HepG2 (cell line): ENCODE results near the gene AS3MT. TPM values are rescaled to one million over a fixed set of nuclear protein-coding genes. Genes with fewer than 3 reads are reported as not detected.

Experiments used
- ATAC-seq: fragments of 200-7000 bp; cut with Tn5 transposase; 3 replicates; pipeline ENCODE4 v1.9.1; 2020; ENCODE audit warnings: mild to moderate bottlenecking, moderate library complexity
- BruUV-seq: library from RNA; stranded (reverse); fragments of 400-500 nt; replicated peaks from 2 replicates; lab custom pipeline; 2021; lab: Mats Ljungman, UMichigan
- CTCF ChIA-PET: fragments of 300-600 bp; formaldehyde crosslinking; extraction: SDS; loops from one replicate; lab custom pipeline; 2021; ENCODE audit warnings: low total read pairs, inconsistent platforms, low intra/inter-chr PET ratio; lab: Yijun Ruan, JAX
- POLR2A ChIA-PET: fragments of 350-600 bp; sonication (Branson Sonifier 250); formaldehyde crosslinking; loops from one replicate; lab custom pipeline; 2020; ENCODE audit warnings: antibody characterized with exemption, inconsistent platforms; lab: Yijun Ruan, JAX
- DNase-seq: peaks from one replicate; pipeline ENCODE4 v3.0.0-alpha.2; 2015; ENCODE audit warnings: low spot score
- FAIRE-seq: peaks from 3 replicates; lab custom pipeline; 2011; peaks lifted over from hg19 to GRCh38; lab: Jason Lieb, UNC
- H2AFZ ChIP-seq: one replicate; pipeline ENCODE4 v1.6.1; 2011; ENCODE audit warnings: low read length, inconsistent platforms
- H3K27ac ChIP-seq: fragments of 300-600 bp; 3 replicates; pipeline ENCODE4 v1.8.0; 2011; ENCODE audit warnings: mixed run types, mild to moderate bottlenecking, mixed read lengths, low read length, inconsistent platforms; ENCODE audit not compliant: insufficient read depth; ENCODE audit errors: extremely low read length
- H3K27me3 ChIP-seq, 2 experiments: fragments of 200-600 bp in 1 of 2; 2 replicates in 1 of 2; 3 replicates in 1 of 2; pipeline versions ENCODE4 v1.6.0 to v1.8.0; 2011; ENCODE audit warnings: low read length in 2 of 2, mild to moderate bottlenecking in 2 of 2, moderate library complexity in 2 of 2, inconsistent platforms in 1 of 2; ENCODE audit not compliant: insufficient read depth in 2 of 2, control insufficient read depth in 1 of 2
- H3K36me3 ChIP-seq, 2 experiments: fragments of 200-600 bp in 1 of 2; replicated peaks in 1 of 2; 2 replicates in 1 of 2; 3 replicates in 1 of 2; pipeline versions ENCODE4 v1.5.1 to v1.8.0; 2011; ENCODE audit warnings: low read length in 2 of 2, inconsistent platforms in 1 of 2; ENCODE audit not compliant: insufficient read depth in 2 of 2, control insufficient read depth in 1 of 2
- H3K4me1 ChIP-seq: 2 replicates; pipeline ENCODE4 v1.5.1; 2012; ENCODE audit warnings: low read length, inconsistent platforms; ENCODE audit not compliant: insufficient read depth
- H3K4me2 ChIP-seq: 2 replicates; pipeline ENCODE4 v1.6.0; 2011; ENCODE audit warnings: low read depth, low read length, inconsistent platforms
- H3K4me3 ChIP-seq, 3 experiments: fragments of 200-600 bp in 1 of 3; sonication (generic), shearing (Covaris generic) in 1 of 3; replicated peaks in 1 of 3; 2 replicates each; pipeline ENCODE4 v1.5.1; 2011 to 2016; ENCODE audit warnings: low read length in 3 of 3, inconsistent platforms in 2 of 3, low read depth in 2 of 3, mild to moderate bottlenecking in 2 of 3, control low read depth in 1 of 3, mixed read lengths in 1 of 3; ENCODE audit not compliant: insufficient read depth in 1 of 3
- H3K79me2 ChIP-seq: one replicate; pipeline ENCODE4 v1.6.1; 2011; ENCODE audit warnings: low read length, inconsistent platforms; ENCODE audit not compliant: insufficient read depth
- H3K9ac ChIP-seq: 2 replicates; pipeline ENCODE4 v1.6.0; 2011; ENCODE audit warnings: mild to moderate bottlenecking, low read depth, low read length, inconsistent platforms; ENCODE audit not compliant: insufficient read depth
- H3K9me3 ChIP-seq: 2 replicates; pipeline ENCODE4 v1.5.1; 2012; ENCODE audit warnings: mild to moderate bottlenecking, low read length
- H4K20me1 ChIP-seq: 2 replicates; pipeline ENCODE4 v1.6.0; 2011; ENCODE audit warnings: inconsistent platforms, mild to moderate bottlenecking, low read length, moderate library complexity; ENCODE audit not compliant: insufficient read depth
- ARHGAP35 ChIP-seq: sonication (generic); formaldehyde crosslinking; IDR thresholded peaks from 2 replicates; pipeline ENCODE4 v1.9.0; 2022; ENCODE audit warnings: mild to moderate bottlenecking, inconsistent platforms, moderate library complexity, missing genetic modification reagents, borderline replicate concordance
- ELF3 ChIP-seq: IDR thresholded peaks from 2 replicates; pipeline ENCODE4 v1.6.1; 2016; ENCODE audit warnings: missing genetic modification reagents, missing compliant biosample characterization
- GATAD2A ChIP-seq: IDR thresholded peaks from 2 replicates; pipeline ENCODE4 v1.6.1; 2016
- GPN1 ChIP-seq: sonication (generic); formaldehyde crosslinking; IDR thresholded peaks from 2 replicates; pipeline ENCODE4 v1.5.1; 2020; ENCODE audit warnings: missing genetic modification reagents, borderline replicate concordance
- GTF3A ChIP-seq: sonication (generic); formaldehyde crosslinking; conservative IDR thresholded peaks from 2 replicates; pipeline ENCODE4 v1.4.0; 2020; ENCODE audit warnings: mild to moderate bottlenecking, missing genetic modification reagents
- HNF4A ChIP-seq: sonication (generic); formaldehyde crosslinking; IDR thresholded peaks from 2 replicates; pipeline ENCODE4 v1.4.0; 2020; ENCODE audit warnings: missing genetic modification reagents
- KLF13 ChIP-seq: sonication (generic); formaldehyde crosslinking; IDR thresholded peaks from 2 replicates; pipeline ENCODE4 v1.4.0; 2020; ENCODE audit warnings: mild to moderate bottlenecking, missing genetic modification reagents
- MED1 ChIP-seq: sonication (generic); formaldehyde crosslinking; IDR thresholded peaks from 2 replicates; pipeline ENCODE4 v1.4.0; 2020; ENCODE audit warnings: missing genetic modification reagents
- NFKB2 ChIP-seq: sonication (generic); formaldehyde crosslinking; IDR thresholded peaks from 2 replicates; pipeline ENCODE4 v1.4.0; 2020; ENCODE audit warnings: missing genetic modification reagents, borderline replicate concordance
- ONECUT2 ChIP-seq: sonication (generic); formaldehyde crosslinking; IDR thresholded peaks from 2 replicates; pipeline ENCODE4 v1.4.0; 2020; ENCODE audit warnings: missing genetic modification reagents
- POLR2G ChIP-seq: fragments of 200-400 bp; formaldehyde crosslinking; IDR thresholded peaks from 2 replicates; pipeline ENCODE4 v1.6.1; 2018; ENCODE audit warnings: mild to moderate bottlenecking, low read depth, low read length, moderate library complexity
- RARA ChIP-seq: IDR thresholded peaks from 2 replicates; pipeline ENCODE4 v1.6.1; 2016; ENCODE audit warnings: missing genetic modification reagents, missing compliant biosample characterization
- SALL2 ChIP-seq: sonication (generic); formaldehyde crosslinking; IDR thresholded peaks from 2 replicates; pipeline ENCODE4 v1.8.1; 2023; ENCODE audit warnings: mild to moderate bottlenecking, missing genetic modification reagents, inconsistent platforms
- SP4 ChIP-seq: sonication (generic); formaldehyde crosslinking; IDR thresholded peaks from 2 replicates; pipeline ENCODE4 v1.8.1; 2023; ENCODE audit warnings: mild to moderate bottlenecking, missing genetic modification reagents
- ZFP41 ChIP-seq: sonication (generic); formaldehyde crosslinking; IDR thresholded peaks from 2 replicates; pipeline ENCODE4 v1.4.0; 2020; ENCODE audit warnings: mild to moderate bottlenecking, missing genetic modification reagents, borderline replicate concordance
- ZNF33A ChIP-seq: sonication (generic); formaldehyde crosslinking; IDR thresholded peaks from 2 replicates; pipeline ENCODE4 v1.5.1; 2020; ENCODE audit warnings: missing genetic modification reagents, mild to moderate bottlenecking, moderate library complexity, borderline replicate concordance
- ZNF776 ChIP-seq: sonication (generic); formaldehyde crosslinking; IDR thresholded peaks from 2 replicates; pipeline ENCODE4 v1.4.0; 2020; ENCODE audit warnings: mild to moderate bottlenecking, missing genetic modification reagents
- ZSCAN31 ChIP-seq: sonication (generic); formaldehyde crosslinking; IDR thresholded peaks from 2 replicates; pipeline ENCODE4 v1.5.0; 2020; ENCODE audit warnings: low read depth, mild to moderate bottlenecking, missing genetic modification reagents
- WGBS: methylation state at CpG from one replicate; pipeline ENCODE4 v1.1.6; 2017; ENCODE audit warnings: low lambda C conversion rate; 5-methylcytosine and 5-hydroxymethylcytosine counted together
- in situ Hi-C: cut with HindIII; loops from 2 replicates; pipeline ENCODE4 v1.10.0; 2017; ENCODE audit warnings: low pct_unique_long_range_greater_than_20kb; ENCODE audit not compliant: extremely low pct_ligation_motif_present
- intact Hi-C: fragments of 100-400 bp; cut with micrococcal nuclease; formaldehyde crosslinking; loops from one replicate; pipeline ENCODE4 v1.10.0; 2022; ENCODE audit not compliant: unreplicated experiment
- polyA plus RNA-seq, 8 experiments: library from polyadenylated mRNA; depleted of rRNA in 3 of 8; stranded (reverse) in 7 of 8; unstranded in 1 of 8; fragments of >200 nt; fragmentation: Illumina TruSeq in 4 of 8; extraction: Trizol in 4 of 8; gene quantifications; 2 replicates each; pipeline versions ENCODE4 v1.2.1 to v1.2.3, GENCODE V29; 2011 to 2016; ENCODE audit warnings: low read depth in 4 of 8, missing spikeins in 1 of 8, mixed read lengths in 1 of 8; ENCODE audit not compliant: insufficient read depth in 1 of 8
- total RNA-seq, 5 experiments: library from RNA; depleted of rRNA; stranded (reverse); fragments of >200 nt; fragmentation: Illumina TruSeq; extraction: Trizol; gene quantifications; 2 replicates each; pipeline ENCODE4 v1.2.3, GENCODE V29; 2016; ENCODE audit warnings: low read depth in 1 of 5
- TF ChIP-seq, protein P1 (sequence below): sonication (generic); formaldehyde crosslinking; IDR thresholded peaks from 2 replicates; pipeline ENCODE4 v1.5.0; 2020; ENCODE audit warnings: mild to moderate bottlenecking, missing genetic modification reagents
- TF ChIP-seq, protein P2 (sequence below): IDR thresholded peaks from 2 replicates; pipeline ENCODE4 v1.6.1; 2012; ENCODE audit warnings: low read depth, low read length, improper control_type of control experiment
- TF ChIP-seq, protein P3 (sequence below): sonication (generic); formaldehyde crosslinking; conservative IDR thresholded peaks from 2 replicates; pipeline ENCODE4 v1.8.0; 2022; ENCODE audit warnings: low read depth, missing genetic modification reagents

Gene AS3MT
- total and polyA plus RNA-seq, 2 of the 13 experiments (the other 11 are each of a cell fraction or from before 2014, with no cell fraction given), result 8.7 to 17.4 TPM

DNA sequence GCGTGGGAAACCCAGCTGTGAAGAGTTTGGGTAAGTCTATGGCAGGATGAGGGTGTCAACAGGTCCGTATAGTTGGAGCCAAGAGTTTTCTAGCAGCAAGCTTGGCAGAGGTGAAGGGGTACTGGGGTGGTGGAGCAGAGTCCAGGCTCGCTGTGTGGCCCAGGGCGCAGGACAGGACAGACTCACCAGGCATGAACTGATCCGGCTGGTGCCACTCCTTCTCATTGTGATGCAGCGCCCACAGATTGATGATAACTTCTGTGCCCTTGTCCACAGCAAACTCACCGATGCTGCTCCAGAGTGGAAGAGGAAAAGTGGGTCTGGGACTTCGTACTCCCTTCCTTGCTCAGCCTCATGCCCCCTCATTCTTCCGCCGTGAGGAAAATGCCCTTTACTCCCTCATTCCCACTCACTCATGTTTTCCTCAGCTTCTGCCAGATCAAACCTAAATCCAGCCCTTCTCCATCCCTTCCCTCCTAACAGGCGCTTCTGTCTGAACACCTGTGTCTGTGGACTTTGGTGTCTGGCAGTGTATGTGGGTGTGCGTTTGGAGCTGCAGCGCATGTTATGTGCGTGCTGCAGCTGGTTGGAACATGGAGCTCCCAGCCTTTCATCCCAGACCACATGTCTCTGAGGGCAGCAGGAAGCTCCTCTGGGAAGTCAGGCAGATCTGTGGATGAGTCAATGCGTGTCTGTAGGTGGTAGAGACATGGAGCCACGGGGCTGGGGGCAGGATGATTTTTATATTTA lies 37.8 kb upstream of the AS3MT start:
- FAIRE-seq, result no peak
- Histone ChIP-seq H3K27me3 (no peaks in the 10 kb centered on the region; a peak in 2 of 5 replicates), H3K27ac (no peak overlapping the region), H3K4me2 (peak overlapping the region; percentile 71), H3K9ac (peak overlapping the region; percentile 7), H3K9me3 (no peaks in the 10 kb centered on the region), H3K79me2 (no peaks in the 10 kb centered on the region), H3K4me3 (peak overlapping the region in 1 of 3 experiments; percentile 26; a peak in 2 of 6 replicates), H3K36me3 (no peaks in the 10 kb centered on the region), H2AFZ (peak overlapping the region; percentile 51), H3K4me1 (peaks cover 23% of the 10 kb centered on the region), H4K20me1 (no peaks in the 10 kb centered on the region)
- in situ Hi-C loops, result loop anchor here (5.0 kb wide), 1 partner anchor 236 kb away; no protein-coding TSS in a partner anchor
- ChIA-PET CTCF (no interaction called here), POLR2A (interaction anchor here (1.0 to 1.7 kb wide), 2 partner anchors 15 to 78 kb away, joined by 4 read pairs; no protein-coding TSS in a partner anchor)
- no TSS peak for BruUV-seq
- ATAC-seq, result peak; percentile 65
- peak; percentile 27 for DNase-seq
- 26% methylated on average over 12 of the region's 16 CpGs for WGBS
- intact Hi-C loops, result no loop called here
- no peak for TF ChIP-seq ZSCAN31
- TF ChIP-seq POLR2G, result no peak
- peak; percentile 41; the same call in 1 of the 2 replicates for TF ChIP-seq MED1
- TF ChIP-seq ONECUT2, result no peak
- TF ChIP-seq ZNF776 (CRISPR knock-in tag), result no peak
- TF ChIP-seq ARHGAP35, result no peak
- peak; percentile 18; the same call in 1 of the 2 replicates for TF ChIP-seq NFKB2 (CRISPR knock-in tag)
- TF ChIP-seq, protein P1, sequence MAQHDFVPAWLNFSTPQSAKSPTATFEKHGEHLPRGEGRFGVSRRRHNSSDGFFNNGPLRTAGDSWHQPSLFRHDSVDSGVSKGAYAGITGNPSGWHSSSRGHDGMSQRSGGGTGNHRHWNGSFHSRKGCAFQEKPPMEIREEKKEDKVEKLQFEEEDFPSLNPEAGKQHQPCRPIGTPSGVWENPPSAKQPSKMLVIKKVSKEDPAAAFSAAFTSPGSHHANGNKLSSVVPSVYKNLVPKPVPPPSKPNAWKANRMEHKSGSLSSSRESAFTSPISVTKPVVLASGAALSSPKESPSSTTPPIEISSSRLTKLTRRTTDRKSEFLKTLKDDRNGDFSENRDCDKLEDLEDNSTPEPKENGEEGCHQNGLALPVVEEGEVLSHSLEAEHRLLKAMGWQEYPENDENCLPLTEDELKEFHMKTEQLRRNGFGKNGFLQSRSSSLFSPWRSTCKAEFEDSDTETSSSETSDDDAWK (CRISPR knock-in tag), result no peak
- no peak for TF ChIP-seq GTF3A (CRISPR knock-in tag)
- TF ChIP-seq KLF13, result no peak
- no peak for TF ChIP-seq GPN1 (CRISPR knock-in tag)
- peak; percentile 46 for TF ChIP-seq GATAD2A (CRISPR knock-in tag)
- TF ChIP-seq, protein P2, sequence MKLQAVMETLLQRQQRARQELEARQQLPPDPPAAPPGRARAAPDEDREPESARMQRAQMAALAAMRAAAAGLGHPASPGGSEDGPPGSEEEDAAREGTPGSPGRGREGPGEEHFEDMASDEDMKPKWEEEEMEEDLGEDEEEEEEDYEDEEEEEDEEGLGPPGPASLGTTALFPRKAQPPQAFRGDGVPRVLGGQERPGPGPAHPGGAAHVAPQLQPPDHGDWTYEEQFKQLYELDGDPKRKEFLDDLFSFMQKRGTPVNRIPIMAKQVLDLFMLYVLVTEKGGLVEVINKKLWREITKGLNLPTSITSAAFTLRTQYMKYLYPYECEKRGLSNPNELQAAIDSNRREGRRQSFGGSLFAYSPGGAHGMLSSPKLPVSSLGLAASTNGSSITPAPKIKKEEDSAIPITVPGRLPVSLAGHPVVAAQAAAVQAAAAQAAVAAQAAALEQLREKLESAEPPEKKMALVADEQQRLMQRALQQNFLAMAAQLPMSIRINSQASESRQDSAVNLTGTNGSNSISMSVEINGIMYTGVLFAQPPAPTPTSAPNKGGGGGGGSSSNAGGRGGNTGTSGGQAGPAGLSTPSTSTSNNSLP, result no peak
- no peak for TF ChIP-seq SALL2 (CRISPR knock-in tag)
- TF ChIP-seq ELF3, result peak; percentile 39; the same call in 1 of the 2 replicates
- no peak for TF ChIP-seq ZFP41
- peak; percentile 42; the same call in 1 of the 2 replicates for TF ChIP-seq RARA (CRISPR knock-in tag)
- no peak for TF ChIP-seq SP4 (CRISPR knock-in tag)
- peak; percentile 39; the same call in 1 of the 2 replicates for TF ChIP-seq HNF4A
- TF ChIP-seq, protein P3, sequence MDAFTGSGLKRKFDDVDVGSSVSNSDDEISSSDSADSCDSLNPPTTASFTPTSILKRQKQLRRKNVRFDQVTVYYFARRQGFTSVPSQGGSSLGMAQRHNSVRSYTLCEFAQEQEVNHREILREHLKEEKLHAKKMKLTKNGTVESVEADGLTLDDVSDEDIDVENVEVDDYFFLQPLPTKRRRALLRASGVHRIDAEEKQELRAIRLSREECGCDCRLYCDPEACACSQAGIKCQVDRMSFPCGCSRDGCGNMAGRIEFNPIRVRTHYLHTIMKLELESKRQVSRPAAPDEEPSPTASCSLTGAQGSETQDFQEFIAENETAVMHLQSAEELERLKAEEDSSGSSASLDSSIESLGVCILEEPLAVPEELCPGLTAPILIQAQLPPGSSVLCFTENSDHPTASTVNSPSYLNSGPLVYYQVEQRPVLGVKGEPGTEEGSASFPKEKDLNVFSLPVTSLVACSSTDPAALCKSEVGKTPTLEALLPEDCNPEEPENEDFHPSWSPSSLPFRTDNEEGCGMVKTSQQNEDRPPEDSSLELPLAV (CRISPR knock-in tag), result no peak
- no peak for TF ChIP-seq ZNF33A
